H1 (cell line): ENCODE data around the gene ELMOD1. TPM values are rescaled to one million over a fixed set of nuclear protein-coding genes. Genes with fewer than 3 reads are reported as not detected.
A peak's percentile ranks its signal among the peaks of the same experiment; 100 is the strongest.

Source experiments
- CTCF ChIA-PET: fragments of 300-600 bp; sonication (Branson Sonifier 250); formaldehyde crosslinking; loops from one replicate; lab custom pipeline; 2021; ENCODE audit not compliant: partially characterized antibody; lab: Charles Lee
- POLR2A ChIA-PET: fragments of 300-600 bp; sonication (Branson Sonifier 250); formaldehyde crosslinking; loops from one replicate; lab custom pipeline; 2021; ENCODE audit warnings: inconsistent platforms; ENCODE audit not compliant: partially characterized antibody; lab: Charles Lee
- DNase-seq, 2 experiments: peaks; one replicate each; pipeline versions ENCODE4 v3.0.0 to v3.0.0-alpha.2; 2010 to 2022; ENCODE audit warnings: low spot score in 2 of 2, low read depth in 1 of 2, mixed read lengths in 1 of 2
- FAIRE-seq: peaks from 2 replicates; lab custom pipeline; 2011; peaks lifted over from hg19 to GRCh38; lab: Jason Lieb, UNC
- H2AFZ ChIP-seq: 2 replicates; pipeline ENCODE4 v1.8.1; 2012; ENCODE audit warnings: low read length, inconsistent platforms
- H2AK5ac ChIP-seq: 2 replicates; pipeline ENCODE4 v1.6.1; 2013; ENCODE audit warnings: low read depth, low read length
- H2BK120ac ChIP-seq: replicated peaks from 2 replicates; pipeline ENCODE3; 2013; ENCODE audit warnings: low read depth, low read length, inconsistent platforms
- H2BK12ac ChIP-seq: 2 replicates; pipeline ENCODE4 v1.6.1; 2013; ENCODE audit warnings: low read depth, low read length
- H2BK15ac ChIP-seq: 2 replicates; pipeline ENCODE4 v1.6.1; 2013; ENCODE audit warnings: low read length
- H2BK20ac ChIP-seq: 2 replicates; pipeline ENCODE4 v1.6.1; 2013; ENCODE audit warnings: low read length
- H2BK5ac ChIP-seq: 2 replicates; pipeline ENCODE4 v1.6.1; 2013; ENCODE audit warnings: low read depth, low read length
- H3K14ac ChIP-seq: 2 replicates; pipeline ENCODE4 v1.6.1; 2013; ENCODE audit warnings: inconsistent platforms; ENCODE audit not compliant: insufficient read length
- H3K18ac ChIP-seq: 2 replicates; pipeline ENCODE4 v1.6.1; 2013; ENCODE audit warnings: low read length; ENCODE audit errors: extremely low read depth
- H3K23ac ChIP-seq: 2 replicates; pipeline ENCODE4 v1.6.1; 2013; ENCODE audit warnings: inconsistent platforms; ENCODE audit not compliant: insufficient read length
- H3K23me2 ChIP-seq: 2 replicates; pipeline ENCODE4 v1.6.1; 2013; ENCODE audit warnings: low read depth, low read length
- H3K27ac ChIP-seq: 2 replicates; pipeline ENCODE4 v1.6.1; 2011; ENCODE audit warnings: low read depth, low read length, inconsistent platforms
- H3K27me3 ChIP-seq, 4 experiments: replicated peaks in 1 of 4; 1 replicate in 1 of 4; 2 replicates in 3 of 4; pipeline versions ENCODE4 v1.6.1 to v1.8.1; 2011 to 2013; ENCODE audit warnings: low read length in 3 of 4, mild to moderate bottlenecking in 3 of 4, inconsistent platforms in 2 of 4, mixed read lengths in 2 of 4, moderate library complexity in 1 of 4; ENCODE audit not compliant: control insufficient read depth in 3 of 4, insufficient read depth in 3 of 4; ENCODE audit errors: extremely low read depth in 1 of 4
- H3K36me3 ChIP-seq, 4 experiments: 2 replicates each; pipeline versions ENCODE4 v1.6.1 to v1.8.1; 2011 to 2013; ENCODE audit warnings: mild to moderate bottlenecking in 4 of 4, low read length in 3 of 4, moderate library complexity in 2 of 4, control low read depth in 1 of 4, inconsistent platforms in 1 of 4; ENCODE audit not compliant: insufficient read depth in 4 of 4, control insufficient read depth in 2 of 4
- H3K4ac ChIP-seq: replicated peaks from 2 replicates; pipeline ENCODE3; 2013; ENCODE audit warnings: low read length, low read depth, mixed read lengths, inconsistent platforms; ENCODE audit not compliant: insufficient read length
- H3K4me1 ChIP-seq, 4 experiments: replicated peaks in 1 of 4; 1 replicate in 1 of 4; 2 replicates in 3 of 4; pipeline versions ENCODE4 v1.6.1 to v1.8.1; 2011 to 2013; ENCODE audit warnings: low read length in 3 of 4, inconsistent platforms in 2 of 4, mixed read lengths in 1 of 4; ENCODE audit not compliant: insufficient read depth in 4 of 4, control insufficient read depth in 3 of 4
- H3K4me2 ChIP-seq, 2 experiments: 2 replicates each; pipeline versions ENCODE4 v1.6.1 to v1.8.1; 2011 to 2013; ENCODE audit warnings: low read depth in 2 of 2, low read length in 2 of 2, control low read depth in 1 of 2, inconsistent platforms in 1 of 2, mild to moderate bottlenecking in 1 of 2; ENCODE audit not compliant: insufficient read depth in 1 of 2
- H3K4me3 ChIP-seq, 4 experiments: fragments of 200-600, 300-600 bp in 1 of 4; sonication (generic), shearing (Covaris generic), sonication (Bioruptor Twin) in 1 of 4; 2 replicates each; pipeline versions ENCODE4 v1.5.1 to v1.8.1; 2011 to 2016; ENCODE audit warnings: low read length in 4 of 4, low read depth in 3 of 4, control low read depth in 2 of 4, inconsistent platforms in 2 of 4, mild to moderate bottlenecking in 2 of 4, mixed read lengths in 1 of 4, moderate library complexity in 1 of 4; ENCODE audit not compliant: insufficient read depth in 2 of 4; ENCODE audit errors: extremely low read depth in 1 of 4
- H3K56ac ChIP-seq: replicated peaks from 2 replicates; pipeline ENCODE3; 2013; ENCODE audit warnings: low read depth, mild to moderate bottlenecking, mixed read lengths, low read length, inconsistent platforms; ENCODE audit not compliant: insufficient read length
- H3K79me1 ChIP-seq: 2 replicates; pipeline ENCODE4 v1.6.1; 2013; ENCODE audit warnings: low read depth, low read length, control low read depth
- H3K79me2 ChIP-seq, 2 experiments: 2 replicates each; pipeline versions ENCODE4 v1.6.1 to v1.8.1; 2012 to 2013; ENCODE audit warnings: low read length in 2 of 2, mild to moderate bottlenecking in 2 of 2, inconsistent platforms in 1 of 2; ENCODE audit not compliant: insufficient read depth in 2 of 2, control insufficient read depth in 1 of 2
- H3K9ac ChIP-seq, 4 experiments: replicated peaks in 1 of 4; 1 replicate in 1 of 4; 2 replicates in 3 of 4; pipeline versions ENCODE4 v1.6.1 to v1.8.1; 2011 to 2013; ENCODE audit warnings: low read depth in 3 of 4, low read length in 3 of 4, control low read depth in 2 of 4, mild to moderate bottlenecking in 2 of 4, moderate library complexity in 2 of 4, inconsistent platforms in 1 of 4; ENCODE audit errors: extremely low read depth in 1 of 4
- H3K9me3 ChIP-seq, 2 experiments: 2 replicates each; pipeline versions ENCODE4 v1.6.1 to v1.8.1; 2012 to 2013; ENCODE audit warnings: mild to moderate bottlenecking in 2 of 2, moderate library complexity in 2 of 2, control low read depth in 1 of 2, inconsistent platforms in 1 of 2, low read depth in 1 of 2, low read length in 1 of 2, mixed read lengths in 1 of 2; ENCODE audit not compliant: insufficient read depth in 2 of 2
- H4K20me1 ChIP-seq, 2 experiments: replicated peaks in 1 of 2; 2 replicates each; pipeline versions ENCODE3 to v1.8.1; 2011 to 2013; ENCODE audit warnings: inconsistent platforms in 2 of 2, low read length in 2 of 2, mild to moderate bottlenecking in 1 of 2; ENCODE audit not compliant: insufficient read depth in 2 of 2, control insufficient read depth in 1 of 2
- H4K5ac ChIP-seq: 2 replicates; pipeline ENCODE4 v1.6.1; 2013; ENCODE audit warnings: low read length, low read depth, mixed read lengths, inconsistent platforms; ENCODE audit not compliant: insufficient read length
- H4K8ac ChIP-seq: 2 replicates; pipeline ENCODE4 v1.8.0; 2013; ENCODE audit warnings: mild to moderate bottlenecking, moderate library complexity, low read length, inconsistent platforms; ENCODE audit not compliant: insufficient read depth; ENCODE audit errors: extremely low read depth
- H4K91ac ChIP-seq: replicated peaks from 2 replicates; pipeline ENCODE3; 2013; ENCODE audit warnings: low read length, mixed read lengths, inconsistent platforms; ENCODE audit not compliant: insufficient read length
- CTCF ChIP-seq, 3 experiments: IDR thresholded peaks; 1 replicate in 2 of 3; 2 replicates in 1 of 3; pipeline versions ENCODE4 v1.5.1 to v1.6.1; 2011; ENCODE audit warnings: low read length in 3 of 3, mild to moderate bottlenecking in 3 of 3, inconsistent platforms in 2 of 3, low read depth in 1 of 3, moderate library complexity in 1 of 3; ENCODE audit not compliant: insufficient read depth in 1 of 3; ENCODE audit errors: control extremely low read depth in 1 of 3
- MAFK ChIP-seq: IDR thresholded peaks from 2 replicates; pipeline ENCODE4 v1.6.1; 2012; ENCODE audit warnings: low read depth, mild to moderate bottlenecking, improper control_type of control experiment, low read length
- RAD21 ChIP-seq, 2 experiments: IDR thresholded peaks in 1 of 2; conservative IDR thresholded peaks in 1 of 2; 2 replicates each; pipeline ENCODE4 v1.6.1; 2011; ENCODE audit warnings: low read depth in 2 of 2, low read length in 2 of 2, improper control_type of control experiment in 1 of 2, inconsistent platforms in 1 of 2, mild to moderate bottlenecking in 1 of 2, moderate library complexity in 1 of 2
- TCF12 ChIP-seq: IDR thresholded peaks from 2 replicates; pipeline ENCODE4 v1.6.1; 2011; ENCODE audit warnings: low read depth, mild to moderate bottlenecking, low read length
- YY1 ChIP-seq: IDR thresholded peaks from 2 replicates; pipeline ENCODE4 v1.6.1; 2011; ENCODE audit warnings: low read depth, mild to moderate bottlenecking, low read length
- WGBS, 2 experiments: shearing (Covaris generic) in 1 of 2; methylation state at CpG; one replicate each; pipeline versions ENCODE4 v1.1.6 to v1.1.7; 2013 to 2015; ENCODE audit warnings: low lambda C conversion rate in 2 of 2, mixed read lengths in 2 of 2, inconsistent platforms in 1 of 2, low coverage in 1 of 2, missing lambda C conversion rate in 1 of 2; ENCODE audit not compliant: insufficient replicate concordance in 2 of 2, insufficient coverage in 1 of 2, insufficient read length in 1 of 2; ENCODE audit errors: extremely low coverage in 1 of 2, missing lambda C conversion rate in 1 of 2; 5-methylcytosine and 5-hydroxymethylcytosine counted together
- polyA plus RNA-seq, 7 experiments: library from polyadenylated mRNA; depleted of rRNA in 3 of 7; stranded (reverse) in 5 of 7; unstranded in 2 of 7; fragments of >200 nt in 5 of 7; fragments of 200-250 nt in 2 of 7; gene quantifications; 1 replicate in 5 of 7; 2 replicates in 1 of 7; 4 replicates in 1 of 7; pipeline versions ENCODE4 v1.2.1 to v1.2.3, GENCODE V29; 2011 to 2013; ENCODE audit warnings: missing spikeins in 2 of 7, mixed read lengths in 2 of 7
- total RNA-seq: library from RNA; stranded (reverse); fragmentation: NEBNext Ultra II Directional; extraction: Animal tissue kit (Norgen Biotek cat#: 25700); gene quantifications from 2 replicates; pipeline ENCODE4 v1.2.1, GENCODE V29; 2021
- TF ChIP-seq, protein P1 (sequence below): IDR thresholded peaks from 2 replicates; pipeline ENCODE4 v1.6.1; 2012; ENCODE audit warnings: inconsistent platforms

ELMOD1 gene
- total and polyA plus RNA-seq, 2 of the 8 experiments (the other 6 are each of a cell fraction or from before 2014, with no cell fraction given): 0.47 to 1.6 TPM

DNA sequence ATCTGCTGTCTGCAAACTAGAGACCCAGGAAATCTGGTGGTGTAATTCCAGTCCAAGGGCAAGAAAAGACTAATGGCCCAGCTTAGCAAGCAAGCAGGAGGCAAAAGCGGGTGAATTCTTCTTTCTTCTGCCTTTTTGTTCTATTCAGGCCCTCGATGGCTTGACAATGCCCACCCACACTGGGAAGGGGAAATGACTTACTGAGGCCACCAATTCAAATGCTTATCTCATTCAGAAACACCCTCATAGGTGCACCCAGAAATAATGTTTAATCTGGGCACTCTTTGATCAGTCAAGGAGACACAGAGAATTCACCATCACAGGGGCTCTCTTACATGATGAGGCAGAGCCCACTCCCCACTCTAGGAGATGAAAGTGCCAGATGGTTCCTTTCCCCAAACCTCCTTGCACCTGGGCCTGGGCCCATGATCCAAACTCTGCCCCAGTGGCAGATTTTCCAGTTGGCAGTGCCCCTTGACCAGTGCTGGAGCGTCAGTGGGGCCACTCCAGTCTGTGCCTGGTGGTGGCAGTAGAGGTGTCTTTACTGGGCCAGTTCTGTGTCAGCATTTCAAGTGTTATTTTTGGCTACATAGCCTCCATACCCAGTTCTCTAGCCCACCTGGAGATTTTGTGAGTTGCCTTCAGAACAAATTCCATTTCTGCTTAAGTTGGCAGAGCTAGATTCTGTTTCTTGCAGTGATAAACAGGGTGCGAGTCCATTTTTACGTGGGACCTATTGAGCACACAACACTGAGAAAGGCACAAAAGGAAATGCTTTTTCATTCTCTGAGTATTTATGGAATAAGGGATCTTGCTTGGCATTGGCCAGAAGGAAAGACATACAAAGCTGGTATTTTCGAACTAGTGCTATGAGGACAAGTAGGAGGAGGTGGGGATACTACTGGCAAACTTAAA is 7.5 kb downstream of the ELMOD1 start:
- H2BK5ac ChIP-seq: 0 out of 2 replicates have a peak overlapping the region, but pooled peaks have one; percentile 8
- TF ChIP-seq CTCF (IDR thresholded peaks at IDR 0.05; ENCODE audit: control extremely low read depth in 1 of 3, insufficient read depth in 1 of 3, low read depth in 1 of 3, low read length in 3 of 3) (peak; percentile 76 to 79 (median 77)), MAFK (peak; percentile 59; the same call in 1 of the 2 replicates), TCF12 (0 out of 2 replicates have a peak, but pooled peaks have one; percentile 39), RAD21 (IDR thresholded peaks at IDR 0.05 in 1 of 2, conservative IDR thresholded peaks at IDR 0.05 in 1 of 2; ENCODE audit: low read depth in 2 of 2, low read length in 2 of 2) (peak; percentile 70 to 80), YY1 (peak; percentile 75; the same call in 1 of the 2 replicates)
- TF ChIP-seq, protein P1, sequence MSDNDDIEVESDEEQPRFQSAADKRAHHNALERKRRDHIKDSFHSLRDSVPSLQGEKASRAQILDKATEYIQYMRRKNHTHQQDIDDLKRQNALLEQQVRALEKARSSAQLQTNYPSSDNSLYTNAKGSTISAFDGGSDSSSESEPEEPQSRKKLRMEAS: no peak
- no peak overlapping the region for H3K4ac ChIP-seq
- H4K20me1 ChIP-seq: peaks cover 0 to 2% of the 10 kb centered on the region in 2 experiments
- H4K5ac ChIP-seq: no peak overlapping the region
- H2AK5ac ChIP-seq: no peak overlapping the region
- H3K79me1 ChIP-seq: no peaks in the 10 kb centered on the region
- POLR2A ChIA-PET: no interaction called here
- CTCF ChIA-PET: interaction anchor here (0.6 to 8.6 kb wide), 25 partner anchors 8 to 177 kb away, joined by 3 to 73 read pairs (median 4); partner anchors contain the start of gene ELMOD1
- peaks cover 0 to 6% (median 4%) of the 10 kb centered on the region in 4 experiments; a peak in 3 of 7 replicates for H3K27me3 ChIP-seq
- no peak overlapping the region for H3K9ac ChIP-seq
- no peak overlapping the region for H2BK120ac ChIP-seq
- no peak overlapping the region for H2BK15ac ChIP-seq
- no peak overlapping the region for H3K18ac ChIP-seq
- H3K9me3 ChIP-seq: no peaks in the 10 kb centered on the region
- no peak overlapping the region for H3K14ac ChIP-seq
- H3K23ac ChIP-seq: no peak overlapping the region
- H2AFZ ChIP-seq: no peak overlapping the region
- 55% methylated on average over 6 of the region's 6 CpGs; no CpG with 5 or more reads in 1 of the 2 experiments for WGBS, 2 experiments
- no peaks in the 10 kb centered on the region for H3K36me3 ChIP-seq
- H4K91ac ChIP-seq: no peak overlapping the region
- H3K4me2 ChIP-seq: peak overlapping the region in 1 of 2 experiments; percentile 14; a peak in 2 of 4 replicates
- FAIRE-seq: peak; percentile 96
- H2BK12ac ChIP-seq: 0 out of 2 replicates have a peak overlapping the region, but pooled peaks have one; percentile 2
- peaks cover 0 to 9% (median 4%) of the 10 kb centered on the region in 4 experiments; a peak in 4 of 7 replicates for H3K4me1 ChIP-seq
- H3K27ac ChIP-seq: no peak overlapping the region
- no peak overlapping the region for H4K8ac ChIP-seq
- H3K79me2 ChIP-seq: no peaks in the 10 kb centered on the region
- H2BK20ac ChIP-seq: no peak overlapping the region
- no peak overlapping the region for H3K4me3 ChIP-seq
- H3K56ac ChIP-seq: no peak overlapping the region
- H3K23me2 ChIP-seq: no peaks in the 10 kb centered on the region; the same call in 1 of the 2 replicates
- peak in 1 of 2 experiments; percentile 69 for DNase-seq
